NT2/D1 (cell line): ENCODE measurements around the gene CAPRIN2.

Experiments used
- SUZ12 ChIP-seq: IDR thresholded peaks from 2 replicates; pipeline ENCODE4 v1.6.1; 2011; ENCODE audit not compliant: insufficient read length, insufficient read depth; ENCODE audit errors: extremely low read depth
- YY1 ChIP-seq: IDR thresholded peaks from 2 replicates; pipeline ENCODE4 v1.6.1; 2011; ENCODE audit not compliant: insufficient read length, insufficient read depth
- ZNF274 ChIP-seq: IDR thresholded peaks from 2 replicates; pipeline ENCODE4 v1.6.1; 2011; ENCODE audit warnings: mild to moderate bottlenecking, low read depth, low read length

DNA sequence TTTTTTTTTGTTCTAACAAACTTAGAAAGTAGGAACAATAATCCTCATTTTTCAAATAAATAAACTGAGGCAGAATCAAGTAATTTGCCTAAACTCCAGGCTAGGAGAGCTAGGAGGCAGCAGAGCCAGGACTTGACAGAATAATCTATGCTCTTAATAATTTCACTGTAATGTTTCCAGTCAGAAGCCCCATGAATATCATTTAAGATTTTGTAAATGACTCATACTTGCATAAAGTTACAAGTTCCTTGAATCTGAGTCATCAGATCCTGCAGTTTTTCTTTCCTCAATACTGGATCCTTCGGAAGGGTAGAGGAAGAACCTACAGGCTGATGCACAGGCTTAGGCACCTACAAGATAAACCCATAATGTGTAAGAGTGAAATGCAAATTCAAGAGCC, 29.0 kb downstream of the CAPRIN2 start:
- no peak for TF ChIP-seq YY1
- no peak for TF ChIP-seq ZNF274
- TF ChIP-seq SUZ12 = no peak
